GM19023 (cell line): Measurements from ENCODE around the gene NANP.

ENCODE experiments used
- ATAC-seq: cut with Tn5 transposase; IDR thresholded peaks from one replicate; pipeline ENCODE4 v1.9.1; 2021; ENCODE audit warnings: mild to moderate bottlenecking, moderate library complexity; ENCODE audit not compliant: unreplicated experiment

NANP gene

DNA sequence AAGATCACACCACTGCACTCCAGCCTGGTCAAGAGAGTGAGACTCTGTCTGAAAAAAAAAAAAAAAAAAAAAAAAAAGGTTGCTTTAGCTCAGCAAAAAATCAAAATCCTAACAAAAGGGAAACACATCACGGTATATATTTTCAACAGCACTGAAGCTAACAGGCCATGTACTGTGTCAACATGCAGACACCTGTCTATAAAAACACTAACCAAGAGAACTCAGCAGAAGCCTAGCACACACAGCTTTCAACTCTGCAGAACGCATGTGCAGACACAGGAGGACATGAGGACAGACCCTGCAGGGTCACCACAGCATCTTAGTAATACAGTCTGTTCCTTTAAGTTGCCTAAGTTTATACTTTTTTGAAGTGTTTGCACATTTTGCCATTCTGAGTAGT is 52.0 kb downstream of the NANP start:
- no peak for ATAC-seq

DNA sequence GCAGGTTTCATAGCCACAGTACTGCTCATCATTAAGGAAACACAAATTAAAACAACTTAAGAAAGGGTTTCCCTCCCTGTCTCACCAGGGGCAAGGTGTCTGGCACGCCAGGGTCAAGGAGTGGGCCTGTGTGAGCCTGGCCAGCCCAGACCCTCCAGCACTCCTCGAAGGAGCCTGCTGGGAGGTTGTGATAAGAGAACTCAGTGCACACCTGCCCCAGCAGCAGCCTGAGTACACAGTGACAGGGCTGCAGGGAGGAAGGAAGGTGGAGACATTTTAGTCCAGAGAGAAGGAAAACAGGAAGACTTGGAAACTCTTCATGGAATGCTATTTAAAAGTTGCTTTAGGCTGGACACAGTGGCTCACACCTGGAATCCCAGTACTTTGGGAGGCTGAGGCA is 52.6 kb downstream of the NANP start:
- no peak for ATAC-seq

DNA sequence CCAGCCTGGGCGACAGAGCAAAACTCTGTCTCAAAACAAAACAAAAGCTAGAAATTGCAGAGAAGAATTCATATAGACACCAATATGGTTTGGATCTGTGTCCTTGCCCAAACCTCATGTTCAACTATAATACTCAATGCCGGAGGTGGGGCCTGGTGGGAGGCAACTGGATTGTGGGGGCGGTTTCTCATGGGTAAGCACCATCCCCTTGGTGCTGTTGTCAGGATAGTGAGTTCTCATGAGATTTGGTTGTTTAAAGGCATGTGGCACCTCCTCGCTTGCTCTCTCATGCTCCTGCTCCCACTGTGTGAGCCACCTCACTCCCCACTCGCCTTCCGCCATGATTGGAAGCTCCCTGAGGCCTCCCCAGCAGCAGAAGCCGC is 53.7 kb downstream of the NANP start:
- ATAC-seq, result no peak

DNA sequence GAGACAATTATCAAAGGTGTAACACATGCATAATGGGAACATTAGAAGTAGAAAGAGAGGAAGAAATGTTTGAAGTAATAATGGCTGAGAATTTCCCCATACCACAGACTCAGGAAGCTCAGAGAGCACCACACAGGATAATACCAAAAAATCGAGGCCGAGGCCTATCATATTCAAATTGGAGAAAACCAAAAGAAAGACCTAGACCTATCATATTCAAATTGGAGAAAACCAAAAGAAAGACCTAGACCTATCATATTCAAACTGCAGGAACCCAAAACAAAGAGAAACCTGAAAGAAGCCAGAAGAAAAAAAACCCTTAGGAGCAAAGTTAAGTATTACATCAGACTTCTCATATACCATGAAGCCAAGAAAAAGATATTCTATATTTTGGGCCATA is 56.5 kb downstream of the NANP start:
- no peak for ATAC-seq

DNA sequence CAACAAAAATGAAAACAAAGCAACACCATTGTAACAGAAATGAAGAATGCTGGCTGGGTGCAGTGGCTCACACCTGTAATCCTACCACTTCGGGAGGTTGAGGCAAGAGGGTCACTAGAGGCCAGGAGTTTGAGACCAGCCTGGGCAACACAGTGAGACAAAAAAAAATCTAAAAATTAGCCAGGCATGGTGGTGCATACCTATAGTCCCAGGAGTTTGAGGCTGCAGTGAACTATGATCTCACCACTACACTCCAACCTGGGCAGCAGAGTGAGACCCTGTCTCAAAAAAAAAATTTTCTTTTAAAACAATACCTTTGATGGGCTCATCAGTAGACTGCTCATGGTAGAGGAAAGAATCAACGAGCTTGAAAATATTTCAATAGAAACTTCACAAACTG is 57.0 kb downstream of the NANP start:
- no peak for ATAC-seq

DNA sequence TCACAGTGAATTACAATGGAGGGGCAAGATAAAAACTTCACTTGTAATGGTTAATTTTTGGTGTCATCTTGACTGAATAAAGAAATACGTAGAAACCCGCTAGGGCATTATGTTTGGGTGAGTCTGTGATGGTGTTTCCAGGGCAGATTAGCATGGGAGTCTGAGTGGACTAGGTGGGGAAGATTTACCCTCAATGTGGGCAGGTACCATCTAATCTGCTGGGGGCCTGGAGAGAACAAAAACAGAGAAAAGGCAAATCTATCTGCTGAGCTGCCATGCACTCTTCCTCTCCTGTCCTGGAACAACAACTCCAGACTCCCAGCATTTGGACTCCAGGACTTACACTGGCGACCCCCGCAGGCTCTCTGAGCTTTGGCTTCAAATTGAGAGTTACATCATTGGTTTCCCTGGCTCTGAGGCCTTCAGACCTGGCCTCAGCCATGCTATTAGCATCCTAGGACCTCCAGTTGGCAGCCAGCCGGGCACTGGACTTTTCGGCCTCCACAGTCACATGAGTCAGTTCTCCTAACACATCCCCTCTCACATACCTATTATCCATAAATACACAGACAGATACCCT is 58.1 kb downstream of the NANP start:
- ATAC-seq, result no peak

DNA sequence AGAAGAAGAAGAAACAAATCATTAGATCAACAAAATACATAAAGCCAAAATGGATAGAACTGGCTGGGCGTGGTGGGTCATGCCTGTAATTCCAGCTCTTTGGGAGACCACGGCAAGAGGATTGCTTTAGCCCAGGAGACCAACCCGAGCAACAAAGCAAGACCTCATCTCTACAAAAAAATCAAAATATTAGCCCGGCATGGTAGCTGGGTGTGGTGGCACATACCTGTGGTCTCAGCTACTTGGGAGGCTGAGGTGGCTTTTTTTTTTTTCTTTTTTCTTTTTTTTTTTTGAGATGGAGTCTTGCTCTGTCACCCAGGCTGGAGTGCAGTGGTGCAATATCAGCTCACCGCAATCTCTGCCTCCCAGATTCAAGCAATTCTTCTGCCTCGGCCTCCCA is 59.9 kb downstream of the NANP start:
- no peak for ATAC-seq

DNA sequence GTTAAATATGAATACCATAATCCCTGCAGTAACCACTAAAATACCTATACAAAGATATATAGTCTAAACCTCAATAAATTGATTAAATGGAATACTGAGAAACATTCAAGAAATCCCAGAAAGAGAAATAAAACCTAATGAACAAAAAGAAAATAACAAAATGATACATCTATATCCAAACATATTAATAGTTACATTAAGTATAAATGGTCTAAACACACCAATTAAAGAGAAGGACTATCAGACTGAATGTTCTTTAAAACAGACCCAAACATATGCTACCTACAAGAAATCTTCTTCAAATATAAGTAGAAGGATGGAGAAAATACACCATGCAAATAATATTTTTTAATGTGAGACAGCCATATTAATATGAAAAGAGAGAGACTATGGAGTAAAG is 60.5 kb downstream of the NANP start:
- ATAC-seq, result no peak
